ENCODE results near the gene TMPRSS4.

Gene TMPRSS4

GRCh38 chr11:118153516-118153915, 76.6 kb downstream of the TMPRSS4 start:
- Histone ChIP-seq H3K9me3 (ENCODE audit: severe bottlenecking) (no peaks in the 10 kb centered on the region), H3K27ac (no peak overlapping the region), H3K27me3 (ENCODE audit: insufficient read depth, low read depth, severe bottlenecking) (no peaks in the 10 kb centered on the region), H3K4me3 (ENCODE audit: low read depth, low read length) (peak overlapping the region; percentile 49; the same call in 1 of the 2 replicates), H3K36me3 (no peaks in the 10 kb centered on the region)
- no peak for TF ChIP-seq CTCF (IDR thresholded peaks at IDR 0.05; ENCODE audit: low read depth, low read length)
- no peak for DNase-seq

- Histone ChIP-seq H3K4me3 (ENCODE audit: low read depth, low read length) (no peak overlapping the region), H3K36me3 (no peaks in the 10 kb centered on the region), H3K9me3 (ENCODE audit: severe bottlenecking) (no peaks in the 10 kb centered on the region), H3K27me3 (ENCODE audit: insufficient read depth, low read depth, severe bottlenecking) (no peaks in the 10 kb centered on the region), H3K27ac (peak overlapping the region; percentile 35)
- DNase-seq: no peak
- TF ChIP-seq CTCF (IDR thresholded peaks at IDR 0.05; ENCODE audit: low read depth, low read length): no peak
Measured at GRCh38 chr11:118153976-118154375, 77.1 kb downstream of the TMPRSS4 start.

- peak overlapping the region; percentile 35 for H3K27ac ChIP-seq
- H3K4me3 ChIP-seq (ENCODE audit: low read depth, low read length): no peak overlapping the region
- H3K27me3 ChIP-seq (ENCODE audit: insufficient read depth, low read depth, severe bottlenecking): no peaks in the 10 kb centered on the region
- no peaks in the 10 kb centered on the region for H3K9me3 ChIP-seq (ENCODE audit: severe bottlenecking)
- peak; percentile 72 for DNase-seq
- no peak for TF ChIP-seq CTCF (IDR thresholded peaks at IDR 0.05; ENCODE audit: low read depth, low read length)
- no peaks in the 10 kb centered on the region for H3K36me3 ChIP-seq
Measured at GRCh38 chr11:118154641-118155040, 77.8 kb downstream of the TMPRSS4 start.

- no peak for DNase-seq
- Histone ChIP-seq H3K27me3 (ENCODE audit: insufficient read depth, low read depth, severe bottlenecking) (no peaks in the 10 kb centered on the region), H3K27ac (no peak overlapping the region), H3K4me3 (ENCODE audit: low read depth, low read length) (no peak overlapping the region), H3K9me3 (ENCODE audit: severe bottlenecking) (no peaks in the 10 kb centered on the region), H3K36me3 (no peaks in the 10 kb centered on the region)
- TF ChIP-seq CTCF (IDR thresholded peaks at IDR 0.05; ENCODE audit: low read depth, low read length): no peak
Measured at GRCh38 chr11:118155776-118156530, 79.1 kb downstream of the TMPRSS4 start.

- Histone ChIP-seq H3K27ac (no peak overlapping the region), H3K27me3 (ENCODE audit: insufficient read depth, low read depth, severe bottlenecking) (no peaks in the 10 kb centered on the region), H3K9me3 (ENCODE audit: severe bottlenecking) (no peaks in the 10 kb centered on the region), H3K36me3 (no peaks in the 10 kb centered on the region), H3K4me3 (ENCODE audit: low read depth, low read length) (no peak overlapping the region)
- TF ChIP-seq CTCF (IDR thresholded peaks at IDR 0.05; ENCODE audit: low read depth, low read length): no peak
- peak; percentile 68 for DNase-seq
Measured at GRCh38 chr11:118156531-118157185, 79.8 kb downstream of the TMPRSS4 start.

Data from WERI-Rb-1 (cell line).